K562 (cell line): Measurements from ENCODE around the gene RPS19BP1. TPM values are rescaled to one million over a fixed set of nuclear protein-coding genes. Genes with fewer than 3 reads are reported as not detected.

ENCODE experiments used
- ATAC-seq: fragments of 200-7000 bp; cut with Tn5 transposase; 3 replicates; pipeline ENCODE4 v1.9.1; 2020; ENCODE audit warnings: moderate library complexity
- BruUV-seq: library from RNA; stranded (reverse); fragments of 400-500 nt; replicated peaks from 2 replicates; lab custom pipeline; 2021; lab: Mats Ljungman, UMichigan
- CTCF ChIA-PET: fragments of 300-600 bp; formaldehyde crosslinking; extraction: SDS; loops from one replicate; lab custom pipeline; 2021; ENCODE audit warnings: low intra/inter-chr PET ratio; lab: Yijun Ruan, JAX
- POLR2A ChIA-PET: fragments of 300-600, 350-650 bp; sonication (Branson Sonifier 250); formaldehyde crosslinking; extraction: SDS; loops from one replicate; lab custom pipeline; 2021; ENCODE audit warnings: antibody characterized with exemption, inconsistent platforms; lab: Yijun Ruan, JAX
- DNase-seq, 4 experiments: peaks; one replicate each; pipeline versions ENCODE4 v3.0.0 to v3.0.0-alpha.2; 2011 to 2018; ENCODE audit warnings: low spot score in 3 of 4, mixed read lengths in 3 of 4; ENCODE audit errors: extremely low read depth in 1 of 4
- FAIRE-seq: peaks from 2 replicates; lab custom pipeline; 2011; peaks lifted over from hg19 to GRCh38; lab: Jason Lieb, UNC
- H2AFZ ChIP-seq: 2 replicates; pipeline ENCODE4 v1.6.0; 2011; ENCODE audit warnings: low read depth, low read length, control low read depth, inconsistent platforms
- H3K27ac ChIP-seq: fragments of 200-600 bp; 3 replicates; pipeline ENCODE4 v1.8.0; 2011; ENCODE audit warnings: low read depth, mild to moderate bottlenecking, control low read depth, inconsistent platforms, low read length, moderate library complexity, mixed read lengths; ENCODE audit errors: extremely low read depth
- H3K27me3 ChIP-seq, 2 experiments: fragments of 300-600 bp in 1 of 2; 2 replicates in 1 of 2; 3 replicates in 1 of 2; pipeline versions ENCODE4 v1.6.0 to v1.8.0; 2011; ENCODE audit warnings: inconsistent platforms in 2 of 2, low read length in 2 of 2, mild to moderate bottlenecking in 1 of 2, mixed read lengths in 1 of 2, moderate library complexity in 1 of 2; ENCODE audit not compliant: control insufficient read depth in 2 of 2, insufficient read depth in 2 of 2
- H3K36me3 ChIP-seq: fragments of 300-600 bp; 3 replicates; pipeline ENCODE4 v1.8.0; 2011; ENCODE audit warnings: mild to moderate bottlenecking, low read length, inconsistent platforms; ENCODE audit not compliant: control insufficient read depth, insufficient read depth
- H3K4me1 ChIP-seq, 2 experiments: fragments of 200-600 bp in 1 of 2; replicated peaks in 1 of 2; 2 replicates in 1 of 2; 3 replicates in 1 of 2; pipeline versions ENCODE4 v1.5.1 to v1.8.0; 2011; ENCODE audit warnings: inconsistent platforms in 2 of 2, low read length in 2 of 2, mild to moderate bottlenecking in 1 of 2, mixed read lengths in 1 of 2, moderate library complexity in 1 of 2; ENCODE audit not compliant: control insufficient read depth in 2 of 2, insufficient read depth in 2 of 2
- H3K4me2 ChIP-seq: 2 replicates; pipeline ENCODE4 v1.6.1; 2011; ENCODE audit warnings: low read length, control low read depth, inconsistent platforms, mixed read lengths; ENCODE audit not compliant: insufficient read depth
- H3K4me3 ChIP-seq: fragments of 200-600 bp; sonication (generic), shearing (Covaris generic); 2 replicates; pipeline ENCODE4 v1.5.1; 2016; ENCODE audit warnings: control low read depth, inconsistent platforms
- H3K79me2 ChIP-seq: fragments of 200-600 bp; 3 replicates; pipeline ENCODE4 v1.8.0; 2011; ENCODE audit warnings: low read length, inconsistent platforms; ENCODE audit not compliant: control insufficient read depth, insufficient read depth
- H3K9ac ChIP-seq, 2 experiments: 2 replicates each; pipeline versions ENCODE4 v1.6.0 to v1.6.1; 2011; ENCODE audit warnings: low read depth in 2 of 2, low read length in 2 of 2, control low read depth in 1 of 2, inconsistent platforms in 1 of 2, mild to moderate bottlenecking in 1 of 2, mixed read lengths in 1 of 2; ENCODE audit not compliant: insufficient read depth in 1 of 2
- H3K9me1 ChIP-seq: one replicate; pipeline ENCODE4 v1.6.0; 2011; ENCODE audit warnings: inconsistent platforms, mild to moderate bottlenecking, low read length, moderate library complexity; ENCODE audit not compliant: control insufficient read depth, insufficient read depth
- H3K9me3 ChIP-seq: replicated peaks from 2 replicates; pipeline ENCODE4 v1.5.1; 2011; ENCODE audit warnings: low read depth, low read length, inconsistent platforms; ENCODE audit not compliant: control insufficient read depth, insufficient read depth
- H4K20me1 ChIP-seq: replicated peaks from 2 replicates; pipeline ENCODE4 v1.6.1; 2011; ENCODE audit warnings: low read length, inconsistent platforms, mixed read lengths; ENCODE audit not compliant: control insufficient read depth, insufficient read depth
- ATF2 ChIP-seq: sonication (generic); formaldehyde crosslinking; IDR thresholded peaks from 2 replicates; pipeline ENCODE4 v1.8.1; 2022; ENCODE audit warnings: missing genetic modification reagents
- CC2D1A ChIP-seq: fragments of 450-650 bp; IDR thresholded peaks from 2 replicates; pipeline ENCODE4 v1.6.1; 2017; ENCODE audit warnings: mild to moderate bottlenecking
- CREB3 ChIP-seq: fragments of 450-650 bp; conservative IDR thresholded peaks from 2 replicates; pipeline ENCODE4 v1.6.1; 2016; ENCODE audit warnings: missing genetic modification characterization, low read depth, mild to moderate bottlenecking, missing compliant biosample characterization, moderate library complexity
- ILF3 ChIP-seq: fragments of 450-650 bp; IDR thresholded peaks from 2 replicates; pipeline ENCODE4 v1.6.1; 2018; ENCODE audit warnings: antibody characterized with exemption, mild to moderate bottlenecking, moderate library complexity, borderline replicate concordance
- MITF ChIP-seq: IDR thresholded peaks from 2 replicates; pipeline ENCODE4 v1.6.1; 2014; ENCODE audit warnings: antibody characterized with exemption
- NFIC ChIP-seq: fragments of 450-650 bp; IDR thresholded peaks from 2 replicates; pipeline ENCODE4 v1.6.1; 2017; ENCODE audit warnings: mild to moderate bottlenecking, inconsistent platforms
- NFIX ChIP-seq: fragments of 250-450 bp; sonication (Bioruptor Pico); IDR thresholded peaks from 2 replicates; pipeline ENCODE4 v1.4.0; 2020; ENCODE audit warnings: low read depth, mild to moderate bottlenecking, moderate library complexity
- NUFIP1 ChIP-seq: fragments of 450-650 bp; IDR thresholded peaks from 2 replicates; pipeline ENCODE4 v1.6.1; 2018; ENCODE audit not compliant: partially characterized antibody
- SAFB2 ChIP-seq: fragments of 200-400 bp; formaldehyde crosslinking; IDR thresholded peaks from 2 replicates; pipeline ENCODE4 v1.6.1; 2018; ENCODE audit warnings: borderline replicate concordance, low read length, low read depth, moderate library complexity; ENCODE audit not compliant: severe bottlenecking
- SRSF3 ChIP-seq: fragments of 200-400 bp; formaldehyde crosslinking; IDR thresholded peaks from 2 replicates; pipeline ENCODE4 v1.6.1; 2016; ENCODE audit warnings: mild to moderate bottlenecking, low read length, moderate library complexity; ENCODE audit not compliant: insufficient read depth
- TAF1 ChIP-seq: IDR thresholded peaks from 2 replicates; pipeline ENCODE4 v1.6.1; 2011; ENCODE audit warnings: mild to moderate bottlenecking, low read length, moderate library complexity; ENCODE audit not compliant: insufficient read depth, control insufficient read depth, severe bottlenecking; ENCODE audit errors: extremely low read depth
- TBP ChIP-seq: optimal IDR thresholded peaks from 2 replicates; pipeline ENCODE3; 2011; ENCODE audit warnings: low read depth, low read length, improper control_type of control experiment
- ZNF41 ChIP-seq: fragments of 250-450 bp; sonication (Bioruptor Pico); conservative IDR thresholded peaks from 2 replicates; pipeline ENCODE4 v1.4.0; 2020; ENCODE audit warnings: mild to moderate bottlenecking
- ZNF512 ChIP-seq: IDR thresholded peaks from 2 replicates; pipeline ENCODE4 v1.6.1; 2016; ENCODE audit warnings: missing genetic modification characterization, missing compliant biosample characterization
- WGBS: fragments of 100-300 bp; shearing (Covaris generic); methylation state at CpG from one replicate; pipeline ENCODE4 v1.1.6; 2016; ENCODE audit warnings: low coverage, mixed read lengths; ENCODE audit not compliant: insufficient coverage; ENCODE audit errors: missing lambda C conversion rate; 5-methylcytosine and 5-hydroxymethylcytosine counted together
- in situ Hi-C: fragments of 300-500 bp; cut with MboI; formaldehyde crosslinking; loops from 4 replicates; pipeline ENCODE4 v1.15.0; 2018; ENCODE audit warnings: inconsistent platforms, mixed read lengths
- intact Hi-C: fragments of 100-400 bp; cut with micrococcal nuclease; formaldehyde crosslinking; loops from 2 replicates; pipeline ENCODE4 v1.14.2; 2022
- polyA plus RNA-seq, 8 experiments: library from polyadenylated mRNA; depleted of rRNA in 4 of 8; stranded (reverse) in 5 of 8; unstranded in 3 of 8; fragments of >200 nt; fragmentation: Nextera tagmentation in 2 of 8; fragmentation: Illumina TruSeq in 1 of 8; extraction: Ambion mirVana in 2 of 8; extraction: Trizol in 1 of 8; gene quantifications; 2 replicates each; pipeline versions ENCODE4 v1.2.1 to v1.2.3, GENCODE V29; 2011 to 2014; ENCODE audit warnings: inconsistent platforms in 1 of 8, missing spikeins in 1 of 8
- total RNA-seq, 7 experiments: library from RNA; depleted of rRNA in 6 of 7; stranded (reverse); fragments of >200 nt in 6 of 7; fragmentation: Illumina TruSeq in 2 of 7; extraction: Trizol in 2 of 7; gene quantifications; 2 replicates each; pipeline versions ENCODE4 v1.2.1 to v1.2.3, GENCODE V29; 2011 to 2021; ENCODE audit warnings: low replicate concordance in 1 of 7

Gene RPS19BP1
- total and polyA plus RNA-seq, 9 of the 15 experiments (the other 6 are each of a cell fraction or from before 2014, with no cell fraction given) = 3.0 to 223 (median 84.3) TPM

GRCh38 chr22:39532215-39533073 lies at the start of gene RPS19BP1 (continued):
- TF ChIP-seq ATF2 = no peak
- peak; percentile 56 for TF ChIP-seq TBP
- peak; percentile 49 for TF ChIP-seq NFIC
- peak; percentile 53 for TF ChIP-seq TAF1

- intact Hi-C loops = no loop called here
- H3K36me3 ChIP-seq = no peaks in the 10 kb centered on the region
- FAIRE-seq (no peak), ATAC-seq (no peak), DNase-seq (no peak)
- H3K4me3 ChIP-seq = no peak overlapping the region
- 25% methylated on average over 5 of the region's 8 CpGs for WGBS
- peaks cover 0 to 8% of the 10 kb centered on the region in 2 experiments; a peak in 2 of 5 replicates for H3K4me1 ChIP-seq
- no peak overlapping the region for H2AFZ ChIP-seq
- no peak overlapping the region for H3K27ac ChIP-seq
- no peak overlapping the region for H3K9ac ChIP-seq
- no peaks in the 10 kb centered on the region for H3K9me1 ChIP-seq
- no peak overlapping the region for H3K4me2 ChIP-seq
- TF ChIP-seq SAFB2 = no peak
- TF ChIP-seq ZNF512 (tag) = no peak
- no peak for TF ChIP-seq NUFIP1
- no peak for TF ChIP-seq SRSF3
- no peak for TF ChIP-seq MITF
- no peak for TF ChIP-seq CC2D1A
- TF ChIP-seq ZNF41 (CRISPR knock-in tag) = no peak
- no peak for TF ChIP-seq CREB3 (tag)
- TF ChIP-seq NFIX (CRISPR knock-in tag) = no peak
- TF ChIP-seq ILF3 = no peak
- POLR2A ChIA-PET = no interaction called here
- H3K27me3 ChIP-seq = no peaks in the 10 kb centered on the region
- in situ Hi-C loops = no loop called here
- CTCF ChIA-PET = no interaction called here
- H4K20me1 ChIP-seq = no peaks in the 10 kb centered on the region
- no TSS peak for BruUV-seq
- H3K9me3 ChIP-seq = no peaks in the 10 kb centered on the region
- no peaks in the 10 kb centered on the region for H3K79me2 ChIP-seq
These were observed 48.8 kb upstream of the RPS19BP1 start for GRCh38 chr22:39581303-39581702.
